ENCODE results near the gene PLCL2.

PLCL2 gene

DNA sequence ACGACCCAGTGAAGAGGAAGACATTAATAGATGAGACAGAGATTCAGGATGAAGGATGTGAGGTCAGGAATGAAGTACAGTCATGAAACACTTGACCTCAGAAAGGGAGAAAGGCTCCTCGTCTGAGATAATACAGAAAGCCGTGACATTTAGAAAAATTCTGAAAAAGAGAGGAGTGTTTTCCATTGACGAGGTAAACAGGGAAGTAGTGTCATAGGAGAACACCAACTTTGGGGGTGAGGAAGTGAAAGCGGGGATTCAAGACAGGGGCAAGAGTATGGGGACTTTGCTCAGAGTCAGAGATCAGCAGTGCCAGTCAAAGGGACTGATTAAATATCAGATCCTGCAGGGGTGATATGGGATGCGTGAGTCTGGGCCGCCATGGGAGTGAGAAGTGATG, 160.9 kb downstream of the PLCL2 start:
- DNase-seq (ENCODE audit: low read depth, low spot score) = no peak
- Histone ChIP-seq H3K36me3 (ENCODE audit: insufficient read depth, insufficient read length, low read length) (no peaks in the 10 kb centered on the region), H3K4me1 (ENCODE audit: insufficient read depth, insufficient read length) (peaks cover 2% of the 10 kb centered on the region), H3K9me3 (ENCODE audit: insufficient read depth, low read length) (no peaks in the 10 kb centered on the region), H3K9ac (ENCODE audit: insufficient read length, low read depth) (no peak overlapping the region), H3K4me3 (ENCODE audit: insufficient read length, low read depth) (no peak overlapping the region), H3K27me3 (ENCODE audit: insufficient read depth, insufficient read length) (no peaks in the 10 kb centered on the region)
- no peak for TF ChIP-seq YY1 (IDR thresholded peaks at IDR 0.05; ENCODE audit: insufficient read depth, insufficient read length)
- TF ChIP-seq SUZ12 (IDR thresholded peaks at IDR 0.05; ENCODE audit: extremely low read depth, insufficient read depth, insufficient read length) = no peak

DNA sequence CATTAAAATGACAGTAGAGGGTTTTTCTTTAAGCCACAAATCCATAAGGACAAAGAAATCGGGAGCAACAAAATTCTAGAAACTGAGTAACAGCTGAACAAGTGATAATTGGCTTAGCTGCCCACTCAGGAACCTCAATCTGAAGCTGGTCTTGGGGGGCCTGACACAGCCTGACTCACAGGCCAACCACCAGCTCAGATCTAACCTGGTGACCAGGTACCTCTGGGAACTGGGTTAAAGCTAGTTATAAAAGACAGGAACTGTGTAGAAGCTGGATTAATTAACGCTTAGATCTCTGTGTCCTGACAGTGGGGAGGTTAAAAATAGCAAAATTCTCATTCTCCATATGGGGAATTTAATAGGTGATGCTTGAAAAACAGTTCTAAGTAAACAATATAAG, 161.9 kb downstream of the PLCL2 start:
- no peak for TF ChIP-seq YY1 (IDR thresholded peaks at IDR 0.05; ENCODE audit: insufficient read depth, insufficient read length)
- no peak for TF ChIP-seq ZNF274 (IDR thresholded peaks at IDR 0.05; ENCODE audit: low read depth, low read length)
- TF ChIP-seq SUZ12 (IDR thresholded peaks at IDR 0.05; ENCODE audit: extremely low read depth, insufficient read depth, insufficient read length) = no peak
- Histone ChIP-seq H3K36me3 (ENCODE audit: insufficient read depth, insufficient read length, low read length) (no peaks in the 10 kb centered on the region), H3K9me3 (ENCODE audit: insufficient read depth, low read length) (no peaks in the 10 kb centered on the region), H3K4me3 (ENCODE audit: insufficient read length, low read depth) (no peak overlapping the region), H3K9ac (ENCODE audit: insufficient read length, low read depth) (no peak overlapping the region), H3K27me3 (ENCODE audit: insufficient read depth, insufficient read length) (no peaks in the 10 kb centered on the region), H3K4me1 (ENCODE audit: insufficient read depth, insufficient read length) (peaks cover 2% of the 10 kb centered on the region)
- no peak for DNase-seq (ENCODE audit: low read depth, low spot score)

DNA sequence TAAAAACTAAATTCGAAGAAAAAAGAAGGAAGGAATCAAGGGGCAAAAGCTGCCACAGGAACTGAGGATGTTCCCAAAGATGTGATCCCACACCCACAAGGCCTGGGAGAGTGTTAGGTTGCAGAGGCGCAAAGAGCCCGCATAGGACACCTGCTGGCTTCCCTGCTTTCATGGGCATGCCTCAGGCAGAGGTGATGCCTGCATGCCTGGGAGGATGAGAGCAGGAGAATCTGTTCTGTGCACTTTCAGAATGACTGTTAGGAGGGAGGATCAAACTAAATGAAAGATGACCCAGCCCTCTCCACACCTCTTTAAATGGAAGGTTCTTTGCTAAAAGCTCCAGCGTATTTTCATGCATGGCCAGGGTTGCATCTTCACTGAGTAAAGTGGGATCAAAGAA, 162.4 kb downstream of the PLCL2 start:
- H3K9ac ChIP-seq (ENCODE audit: insufficient read length, low read depth) = no peak overlapping the region
- H3K9me3 ChIP-seq (ENCODE audit: insufficient read depth, low read length) = no peaks in the 10 kb centered on the region
- H3K4me3 ChIP-seq (ENCODE audit: insufficient read length, low read depth) = no peak overlapping the region
- H3K36me3 ChIP-seq (ENCODE audit: insufficient read depth, insufficient read length, low read length) = no peaks in the 10 kb centered on the region
- TF ChIP-seq ZNF274 (IDR thresholded peaks at IDR 0.05; ENCODE audit: low read depth, low read length) (no peak), SUZ12 (IDR thresholded peaks at IDR 0.05; ENCODE audit: extremely low read depth, insufficient read depth, insufficient read length) (no peak), YY1 (IDR thresholded peaks at IDR 0.05; ENCODE audit: insufficient read depth, insufficient read length) (no peak)
- H3K4me1 ChIP-seq (ENCODE audit: insufficient read depth, insufficient read length) = peaks cover 2% of the 10 kb centered on the region
- H3K27me3 ChIP-seq (ENCODE audit: insufficient read depth, insufficient read length) = no peaks in the 10 kb centered on the region
- DNase-seq (ENCODE audit: low read depth, low spot score) = peak; percentile 56

DNA sequence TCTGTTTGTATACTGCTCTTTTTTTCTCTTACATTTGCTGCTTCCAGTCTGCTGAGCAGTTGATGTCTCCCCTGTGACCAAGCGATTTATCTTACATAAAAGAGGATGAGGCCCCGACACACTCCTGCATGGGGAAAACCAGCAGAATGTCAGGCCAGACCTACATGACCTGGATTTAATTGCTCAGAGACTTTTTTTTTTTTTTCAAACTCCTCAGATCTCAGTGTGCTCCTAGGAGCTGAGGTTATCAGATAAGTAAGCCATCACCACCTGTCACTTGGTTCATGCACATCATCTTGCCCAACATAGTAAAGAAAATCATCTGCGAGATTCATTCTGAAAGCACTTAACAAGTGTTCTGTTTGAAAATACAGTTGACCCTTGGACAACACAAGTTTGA, 163.1 kb downstream of the PLCL2 start:
- H3K4me3 ChIP-seq (ENCODE audit: insufficient read length, low read depth) = no peak overlapping the region
- H3K36me3 ChIP-seq (ENCODE audit: insufficient read depth, insufficient read length, low read length) = no peaks in the 10 kb centered on the region
- no peak for DNase-seq (ENCODE audit: low read depth, low spot score)
- H3K27me3 ChIP-seq (ENCODE audit: insufficient read depth, insufficient read length) = no peaks in the 10 kb centered on the region
- TF ChIP-seq ZNF274 (IDR thresholded peaks at IDR 0.05; ENCODE audit: low read depth, low read length) (no peak), YY1 (IDR thresholded peaks at IDR 0.05; ENCODE audit: insufficient read depth, insufficient read length) (no peak), SUZ12 (IDR thresholded peaks at IDR 0.05; ENCODE audit: extremely low read depth, insufficient read depth, insufficient read length) (no peak)
- peaks cover 2% of the 10 kb centered on the region for H3K4me1 ChIP-seq (ENCODE audit: insufficient read depth, insufficient read length)
- no peaks in the 10 kb centered on the region for H3K9me3 ChIP-seq (ENCODE audit: insufficient read depth, low read length)
- H3K9ac ChIP-seq (ENCODE audit: insufficient read length, low read depth) = no peak overlapping the region

DNA sequence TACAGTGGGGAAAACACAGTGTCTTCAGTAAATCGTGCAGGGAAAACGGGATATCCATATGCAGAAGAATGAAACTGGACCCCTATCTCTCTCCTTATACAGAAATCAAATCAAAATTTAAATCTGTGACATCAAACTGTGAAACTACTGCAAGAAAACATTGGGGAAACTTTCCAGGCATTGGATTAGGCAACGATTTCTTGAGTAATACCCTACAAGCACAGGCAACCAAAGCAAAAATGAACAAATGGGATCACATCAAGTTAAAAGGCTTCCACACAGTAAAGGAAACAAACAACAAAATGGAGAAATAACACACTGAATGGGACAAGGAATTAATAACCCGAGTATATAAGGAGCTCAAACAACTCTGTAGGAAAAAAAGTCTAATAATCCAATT, 165.3 kb downstream of the PLCL2 start:
- TF ChIP-seq YY1 (IDR thresholded peaks at IDR 0.05; ENCODE audit: insufficient read depth, insufficient read length) = no peak
- TF ChIP-seq ZNF274 (IDR thresholded peaks at IDR 0.05; ENCODE audit: low read depth, low read length) = no peak
- TF ChIP-seq SUZ12 (IDR thresholded peaks at IDR 0.05; ENCODE audit: extremely low read depth, insufficient read depth, insufficient read length) = no peak
- no peaks in the 10 kb centered on the region for H3K36me3 ChIP-seq (ENCODE audit: insufficient read depth, insufficient read length, low read length)
- H3K27me3 ChIP-seq (ENCODE audit: insufficient read depth, insufficient read length) = no peaks in the 10 kb centered on the region
- H3K9ac ChIP-seq (ENCODE audit: insufficient read length, low read depth) = no peak overlapping the region
- DNase-seq (ENCODE audit: low read depth, low spot score) = no peak
- no peak overlapping the region for H3K4me3 ChIP-seq (ENCODE audit: insufficient read length, low read depth)
- peaks cover 2% of the 10 kb centered on the region for H3K4me1 ChIP-seq (ENCODE audit: insufficient read depth, insufficient read length)
- no peaks in the 10 kb centered on the region for H3K9me3 ChIP-seq (ENCODE audit: insufficient read depth, low read length)

DNA sequence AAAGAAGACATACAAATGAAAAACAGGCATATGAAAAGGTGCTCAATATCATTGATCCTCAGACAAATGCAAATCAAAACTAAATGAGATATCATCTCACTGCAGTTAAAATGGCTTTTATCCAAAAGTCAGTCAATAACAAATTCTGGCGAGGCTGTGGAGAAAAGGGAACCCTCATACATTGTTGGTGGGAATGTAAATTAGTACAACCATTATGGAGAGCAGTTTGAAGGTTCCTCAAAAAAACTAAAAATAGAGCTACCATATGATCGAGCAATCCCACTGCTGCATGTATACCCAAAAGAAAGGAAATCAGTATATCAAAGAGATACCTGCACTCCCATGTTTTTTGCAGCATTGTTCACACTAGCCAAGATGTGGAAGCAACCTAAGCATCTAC, 165.8 kb downstream of the PLCL2 start:
- TF ChIP-seq SUZ12 (IDR thresholded peaks at IDR 0.05; ENCODE audit: extremely low read depth, insufficient read depth, insufficient read length) = no peak
- no peak for TF ChIP-seq ZNF274 (IDR thresholded peaks at IDR 0.05; ENCODE audit: low read depth, low read length)
- no peak for TF ChIP-seq YY1 (IDR thresholded peaks at IDR 0.05; ENCODE audit: insufficient read depth, insufficient read length)
- H3K9me3 ChIP-seq (ENCODE audit: insufficient read depth, low read length) = no peaks in the 10 kb centered on the region
- H3K4me3 ChIP-seq (ENCODE audit: insufficient read length, low read depth) = no peak overlapping the region
- no peaks in the 10 kb centered on the region for H3K27me3 ChIP-seq (ENCODE audit: insufficient read depth, insufficient read length)
- peaks cover 2% of the 10 kb centered on the region for H3K4me1 ChIP-seq (ENCODE audit: insufficient read depth, insufficient read length)
- no peaks in the 10 kb centered on the region for H3K36me3 ChIP-seq (ENCODE audit: insufficient read depth, insufficient read length, low read length)
- no peak for DNase-seq (ENCODE audit: low read depth, low spot score)
- H3K9ac ChIP-seq (ENCODE audit: insufficient read length, low read depth) = no peak overlapping the region

DNA sequence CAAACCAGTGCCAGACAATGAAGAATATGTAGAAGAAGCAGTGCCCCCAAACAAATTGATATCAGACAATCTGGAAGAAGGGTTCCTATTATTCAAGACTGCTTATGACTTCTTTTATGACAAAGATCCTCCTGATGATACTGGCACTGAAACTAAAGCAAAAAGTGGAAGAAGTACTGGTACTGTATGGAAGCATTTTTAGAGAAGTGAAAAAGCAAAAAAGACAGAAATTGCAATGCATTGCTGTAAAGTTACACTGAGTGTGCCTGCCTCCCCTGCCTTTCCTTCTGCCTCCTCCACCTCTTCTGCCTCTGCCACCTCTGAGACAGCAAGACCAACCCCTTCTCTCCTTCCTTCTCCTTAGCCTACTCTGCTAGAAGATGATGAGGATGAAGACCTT, 167.6 kb downstream of the PLCL2 start:
- Histone ChIP-seq H3K36me3 (ENCODE audit: insufficient read depth, insufficient read length, low read length) (no peaks in the 10 kb centered on the region), H3K27me3 (ENCODE audit: insufficient read depth, insufficient read length) (no peaks in the 10 kb centered on the region), H3K9ac (ENCODE audit: insufficient read length, low read depth) (no peak overlapping the region), H3K4me1 (ENCODE audit: insufficient read depth, insufficient read length) (no peaks in the 10 kb centered on the region), H3K4me3 (ENCODE audit: insufficient read length, low read depth) (no peak overlapping the region), H3K9me3 (ENCODE audit: insufficient read depth, low read length) (no peaks in the 10 kb centered on the region)
- DNase-seq (ENCODE audit: low read depth, low spot score) = no peak
- no peak for TF ChIP-seq ZNF274 (IDR thresholded peaks at IDR 0.05; ENCODE audit: low read depth, low read length)
- TF ChIP-seq YY1 (IDR thresholded peaks at IDR 0.05; ENCODE audit: insufficient read depth, insufficient read length) = no peak
- TF ChIP-seq SUZ12 (IDR thresholded peaks at IDR 0.05; ENCODE audit: extremely low read depth, insufficient read depth, insufficient read length) = no peak
